GM23248 (cell line): ENCODE data around the gene MRFAP1.

Source experiments
- EZH2 ChIP-seq: fragments of 200-600 bp; sonication (generic); IDR thresholded peaks from 2 replicates; pipeline ENCODE4 v1.6.1; 2018; ENCODE audit warnings: antibody characterized with exemption, mild to moderate bottlenecking; ENCODE audit not compliant: insufficient read depth, poor library complexity, severe bottlenecking
- EZH2phosphoT487 ChIP-seq: fragments of 200-600 bp; sonication (generic); IDR thresholded peaks from 2 replicates; pipeline ENCODE4 v1.6.1; 2018; ENCODE audit warnings: antibody characterized with exemption, moderate library complexity, mild to moderate bottlenecking, low read depth; ENCODE audit not compliant: insufficient read depth

DNA sequence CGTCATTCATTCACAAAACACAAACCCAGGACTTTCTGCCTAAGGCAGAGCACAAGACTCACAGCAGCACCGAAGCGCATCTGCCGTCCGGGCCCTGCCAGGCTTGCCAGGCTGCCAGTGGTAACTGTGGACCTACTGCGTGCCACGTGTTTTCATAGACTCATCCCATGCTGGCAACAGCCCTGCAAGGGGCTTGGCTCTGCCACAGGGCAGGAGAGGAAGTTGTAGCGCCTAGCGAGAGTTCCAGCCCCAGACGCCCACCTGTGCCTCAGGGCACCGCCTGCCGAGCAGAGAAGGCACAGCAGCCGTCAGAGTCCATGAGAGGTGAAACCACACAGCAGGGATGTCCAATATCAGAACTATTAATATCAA is 18.9 kb upstream of the MRFAP1 start:
- TF ChIP-seq EZH2 (no peak), EZH2phosphoT487 (no peak)
